ENCODE results near the gene HSPA9. TPM values are rescaled to one million over a fixed set of nuclear protein-coding genes. Genes with fewer than 3 reads are reported as not detected.

The HSPA9 gene
- total RNA-seq = 224 TPM
- long read RNA-seq, full-length matches to known transcripts = 388 of 545 reads
- long read RNA-seq, partial matches to known transcripts = 110 of 545 reads
- long read RNA-seq, other reads (novel, unspliced or antisense) = 47 of 545 reads

- peak; percentile 98 for DNase-seq (ENCODE audit: low spot score)
These were observed at the start of gene HSPA9 for GRCh38 chr5:138575194-138576015. Gene HSPA9 (minus strand): TSS chr5:138575401. CDS start chr5:138575318, 83 bp downstream.

GRCh38 chr5:138623053-138623452, 47.9 kb upstream of the HSPA9 start:
- DNase-seq (ENCODE audit: low spot score) = no peak

GRCh38 chr5:138622051-138622450, 46.9 kb upstream of the HSPA9 start:
- no peak for DNase-seq (ENCODE audit: low spot score)

- no peak for DNase-seq (ENCODE audit: low spot score)
These were observed 45.5 kb upstream of the HSPA9 start for GRCh38 chr5:138620663-138621224.

GRCh38 chr5:138616508-138616907, 41.3 kb upstream of the HSPA9 start:
- no peak for DNase-seq (ENCODE audit: low spot score)

- no peak for DNase-seq (ENCODE audit: low spot score)
These were observed 40.3 kb upstream of the HSPA9 start for GRCh38 chr5:138615461-138615860.

GRCh38 chr5:138611678-138612218, 36.5 kb upstream of the HSPA9 start:
- no peak for DNase-seq (ENCODE audit: low spot score)

- no peak for DNase-seq (ENCODE audit: low spot score)
These were observed 35.9 kb upstream of the HSPA9 start for GRCh38 chr5:138610918-138611677.

GRCh38 chr5:138610415-138610917, 35.3 kb upstream of the HSPA9 start:
- no peak for DNase-seq (ENCODE audit: low spot score)

GRCh38 chr5:138606378-138607064, 31.3 kb upstream of the HSPA9 start:
- peak; percentile 49 for DNase-seq (ENCODE audit: low spot score)

- peak; percentile 41 for DNase-seq (ENCODE audit: low spot score)
These were observed 30.2 kb upstream of the HSPA9 start for GRCh38 chr5:138605254-138605972.

- DNase-seq (ENCODE audit: low spot score) = peak; percentile 64
These were observed 29.1 kb upstream of the HSPA9 start for GRCh38 chr5:138604176-138604785.

GRCh38 chr5:138603249-138603920, 28.2 kb upstream of the HSPA9 start:
- DNase-seq (ENCODE audit: low spot score) = peak; percentile 39

- peak; percentile 51 for DNase-seq (ENCODE audit: low spot score)
These were observed 27.3 kb upstream of the HSPA9 start for GRCh38 chr5:138602371-138603000.

GRCh38 chr5:138601444-138601843, 26.2 kb upstream of the HSPA9 start:
- DNase-seq (ENCODE audit: low spot score) = peak; percentile 26

- peak; percentile 45 for DNase-seq (ENCODE audit: low spot score)
These were observed 25.2 kb upstream of the HSPA9 start for GRCh38 chr5:138600446-138600845.

GRCh38 chr5:138597661-138598400, 22.6 kb upstream of the HSPA9 start:
- peak; percentile 62 for DNase-seq (ENCODE audit: low spot score)
